NCI-H2029 treated with DMSO at 0.1 percent for 48 hours (cell line): ENCODE measurements around the gene RPL32.
"Not testable (repeated sequence)": the region's sequence is repeated elsewhere in the genome, so short reads cannot be mapped to it uniquely, and the experiment has no call there.

ENCODE experiments used
- DNase-seq: peaks from one replicate; lab custom pipeline; 2025; lab: John Stamatoyannopoulos, UW

Gene RPL32

GRCh38 chr3:12868039-12869034 is 27.0 kb upstream of the RPL32 start:
- DNase-seq, result peak; percentile 52

- no peak for DNase-seq
These were observed 25.5 kb upstream of the RPL32 start for GRCh38 chr3:12866836-12867235.

GRCh38 chr3:12865271-12865670 is 23.9 kb upstream of the RPL32 start:
- DNase-seq, result no peak

GRCh38 chr3:12862387-12862786 is 21.0 kb upstream of the RPL32 start:
- no peak for DNase-seq

GRCh38 chr3:12861611-12862010 is 20.2 kb upstream of the RPL32 start:
- DNase-seq, result no peak

GRCh38 chr3:12859840-12860239 is 18.5 kb upstream of the RPL32 start:
- DNase-seq, result no peak

GRCh38 chr3:12856626-12857025 is 15.3 kb upstream of the RPL32 start:
- no peak for DNase-seq

- DNase-seq, result no peak
These were observed 13.2 kb upstream of the RPL32 start for GRCh38 chr3:12854565-12854964.

- DNase-seq, result not testable (repeated sequence)
These were observed 12.5 kb upstream of the RPL32 start for GRCh38 chr3:12853847-12854246.

- no peak for DNase-seq
These were observed 10.8 kb upstream of the RPL32 start for GRCh38 chr3:12852201-12852600.

GRCh38 chr3:12845811-12846210 is 4.4 kb upstream of the RPL32 start:
- no peak for DNase-seq

GRCh38 chr3:12842469-12842868 is 1.1 kb upstream of the RPL32 start:
- DNase-seq, result no peak

GRCh38 chr3:12841970-12842328 is 584 bp upstream of the RPL32 start:
- no peak for DNase-seq

GRCh38 chr3:12840591-12841148 is 695 bp downstream of the RPL32 start:
- DNase-seq, result no peak

GRCh38 chr3:12840148-12840547 is 1.2 kb downstream of the RPL32 start:
- not testable (repeated sequence) for DNase-seq

GRCh38 chr3:12839156-12839946 is 2.0 kb downstream of the RPL32 start:
- DNase-seq, result no peak

GRCh38 chr3:12838179-12838965 is 3.0 kb downstream of the RPL32 start:
- DNase-seq, result no peak

- DNase-seq, result no peak
These were observed 3.9 kb downstream of the RPL32 start for GRCh38 chr3:12837295-12837986.

GRCh38 chr3:12835052-12835665 is 6.2 kb downstream of the RPL32 start:
- no peak for DNase-seq

- no peak for DNase-seq
These were observed 7.9 kb downstream of the RPL32 start for GRCh38 chr3:12833222-12834161.
